Suprapubic skin (tissue), 4 donors: ENCODE measurements around the gene MYH3. TPM values are rescaled to one million over a fixed set of nuclear protein-coding genes. Genes with fewer than 3 reads are reported as not detected.

Source experiments
- DNase-seq, 2 donors: peaks; one replicate each; pipeline ENCODE4 v3.0.0-alpha.2; 2019; ENCODE audit warnings: low spot score in 2 of 2
- H3K27ac ChIP-seq: fragments of 200-600 bp; sonication (generic); one replicate; pipeline ENCODE4 v1.5.1; 2019
- H3K27me3 ChIP-seq: fragments of 200-600 bp; sonication (generic); one replicate; pipeline ENCODE4 v1.5.1; 2019
- H3K36me3 ChIP-seq: fragments of 200-600 bp; sonication (generic); one replicate; pipeline ENCODE4 v1.5.1; 2019
- H3K4me1 ChIP-seq: fragments of 200-600 bp; sonication (generic); one replicate; pipeline ENCODE4 v1.5.1; 2019
- H3K4me3 ChIP-seq: fragments of 200-600 bp; sonication (generic); one replicate; pipeline ENCODE4 v1.5.1; 2019; ENCODE audit warnings: mild to moderate bottlenecking
- H3K9me3 ChIP-seq: fragments of 200-600 bp; sonication (generic); one replicate; pipeline ENCODE4 v1.5.1; 2019
- CTCF ChIP-seq, 2 donors: fragments of 200-600 bp in 1 of 2; fragments of 450-650 bp in 1 of 2; sonication (generic) in 1 of 2; IDR thresholded peaks; one replicate each; pipeline ENCODE4 v1.5.1; 2016 to 2019; ENCODE audit warnings: antibody characterized with exemption in 2 of 2, mild to moderate bottlenecking in 1 of 2, moderate library complexity in 1 of 2
- EP300 ChIP-seq: sonication (generic); formaldehyde crosslinking; IDR thresholded peaks from one replicate; pipeline ENCODE4 v1.6.1; 2017; ENCODE audit warnings: antibody characterized with exemption
- POLR2A ChIP-seq, 2 donors: fragments of 450-650 bp; IDR thresholded peaks; one replicate each; pipeline ENCODE4 v1.6.1; 2017; ENCODE audit warnings: antibody characterized with exemption in 2 of 2, mild to moderate bottlenecking in 2 of 2, moderate library complexity in 2 of 2
- POLR2AphosphoS5 ChIP-seq, 3 donors: sonication (generic); formaldehyde crosslinking; IDR thresholded peaks; one replicate each; pipeline ENCODE4 v1.6.1; 2017; ENCODE audit warnings: antibody characterized with exemption in 3 of 3
- WGBS: methylation state at CpG from one replicate; pipeline ENCODE4 v1.1.5; 2018; 5-methylcytosine and 5-hydroxymethylcytosine counted together
- total RNA-seq, 4 donors: library from RNA; depleted of rRNA; stranded (reverse); fragments of >200 nt; gene quantifications; one replicate each; pipeline ENCODE4 v1.1.0, GENCODE V29; 2016

Gene MYH3
- total RNA-seq: 1 to 10 TPM in 2 of 4 donors, under 1 TPM in 2; 0.89 to 6.5 (median 1.1) TPM

- H3K27ac ChIP-seq: no peak within 1 kb of the TSS
- no peaks in the 10 kb centered on the region for H3K4me1 ChIP-seq
- 74% methylated on average over 15 of the region's 15 CpGs for WGBS
- no peak within 1 kb of the TSS for H3K4me3 ChIP-seq
- no peak for DNase-seq
- no peaks in the 10 kb centered on the region for H3K27me3 ChIP-seq
- no peaks in the 10 kb centered on the region for H3K36me3 ChIP-seq
- H3K9me3 ChIP-seq: no peaks in the 10 kb centered on the region
- TF ChIP-seq CTCF (IDR thresholded peaks at IDR 0.05) (no peak), POLR2AphosphoS5 (IDR thresholded peaks at IDR 0.05) (no peak), EP300 (no peak), POLR2A (IDR thresholded peaks at IDR 0.05) (no peak)
Measured at GRCh38 chr17:10657148-10657547, at the start of gene MYH3. TSS of gene MYH3 (minus strand) at chr17:10657309. CDS start at chr17:10655064, 2,245 bp downstream.

- peaks cover 4% of the 10 kb centered on the region for H3K4me1 ChIP-seq
- no peaks in the 10 kb centered on the region for H3K27me3 ChIP-seq
- 89% methylated on average over 5 of the region's 5 CpGs for WGBS
- H3K27ac ChIP-seq: no peak overlapping the region
- peaks cover 53% of the 10 kb centered on the region for H3K36me3 ChIP-seq
- H3K4me3 ChIP-seq: no peak overlapping the region
- no peak for DNase-seq
- H3K9me3 ChIP-seq: no peaks in the 10 kb centered on the region
- TF ChIP-seq EP300 (no peak), CTCF (IDR thresholded peaks at IDR 0.05) (no peak), POLR2A (IDR thresholded peaks at IDR 0.05) (no peak), POLR2AphosphoS5 (IDR thresholded peaks at IDR 0.05) (no peak)
Measured at GRCh38 chr17:10705727-10706126, 48.6 kb upstream of the MYH3 start.

GRCh38 chr17:10702574-10702973 lies 45.5 kb upstream of the MYH3 start:
- DNase-seq: no peak
- TF ChIP-seq POLR2AphosphoS5 (IDR thresholded peaks at IDR 0.05) (no peak), POLR2A (IDR thresholded peaks at IDR 0.05) (no peak), CTCF (IDR thresholded peaks at IDR 0.05) (no peak), EP300 (no peak)
- no peak overlapping the region for H3K4me3 ChIP-seq
- H3K36me3 ChIP-seq: peaks cover 26% of the 10 kb centered on the region
- H3K27ac ChIP-seq: no peak overlapping the region
- WGBS: 82% methylated on average over 2 of the region's 2 CpGs
- H3K27me3 ChIP-seq: no peaks in the 10 kb centered on the region
- H3K4me1 ChIP-seq: peaks cover 14% of the 10 kb centered on the region
- H3K9me3 ChIP-seq: no peaks in the 10 kb centered on the region

GRCh38 chr17:10699856-10700255 lies 42.7 kb upstream of the MYH3 start:
- WGBS: 71% methylated on average over 1 of the region's 1 CpG
- DNase-seq: no peak
- H3K36me3 ChIP-seq: peaks cover 3% of the 10 kb centered on the region
- no peak for TF ChIP-seq EP300
- TF ChIP-seq POLR2A (IDR thresholded peaks at IDR 0.05): no peak
- TF ChIP-seq CTCF (IDR thresholded peaks at IDR 0.05): no peak
- no peak for TF ChIP-seq POLR2AphosphoS5 (IDR thresholded peaks at IDR 0.05)
- H3K4me1 ChIP-seq: peaks cover 30% of the 10 kb centered on the region
- H3K27me3 ChIP-seq: no peaks in the 10 kb centered on the region
- no peaks in the 10 kb centered on the region for H3K9me3 ChIP-seq
- no peak overlapping the region for H3K27ac ChIP-seq
- H3K4me3 ChIP-seq: no peak overlapping the region

GRCh38 chr17:10698096-10698818 lies 41.1 kb upstream of the MYH3 start:
- Histone ChIP-seq H3K4me3 (peak overlapping the region; percentile 96), H3K4me1 (peaks cover 30% of the 10 kb centered on the region), H3K27ac (peak overlapping the region; percentile 87), H3K36me3 (peaks cover 15% of the 10 kb centered on the region), H3K9me3 (no peaks in the 10 kb centered on the region), H3K27me3 (no peaks in the 10 kb centered on the region)
- no peak for TF ChIP-seq CTCF (IDR thresholded peaks at IDR 0.05)
- no peak for TF ChIP-seq EP300
- TF ChIP-seq POLR2AphosphoS5 (IDR thresholded peaks at IDR 0.05): no peak
- no peak for TF ChIP-seq POLR2A (IDR thresholded peaks at IDR 0.05)
- no peak for DNase-seq
- 6% methylated on average over 18 of the region's 18 CpGs for WGBS
